Measurements from ENCODE around the gene P2RY8.
"Not testable (repeated sequence)": the region's sequence is repeated elsewhere in the genome, so short reads cannot be mapped to it uniquely, and the experiment has no call there.

The P2RY8 gene

GRCh38 chrX:1542994-1543725 is 6.2 kb upstream of the P2RY8 start:
- no peak for DNase-seq

- DNase-seq = not testable (repeated sequence)
These were observed 2.2 kb upstream of the P2RY8 start for GRCh38 chrX:1539146-1539545.

GRCh38 chrX:1537716-1538090 is 718 bp upstream of the P2RY8 start:
- DNase-seq = not testable (repeated sequence)

- no peak for DNase-seq
These were observed 314 bp downstream of the P2RY8 start for GRCh38 chrX:1536712-1537030.

GRCh38 chrX:1535241-1536041 is 1.5 kb downstream of the P2RY8 start:
- no peak for DNase-seq

GRCh38 chrX:1534301-1535168 is 2.5 kb downstream of the P2RY8 start:
- no peak for DNase-seq

- DNase-seq = no peak
These were observed 3.9 kb downstream of the P2RY8 start for GRCh38 chrX:1533058-1533457.

GRCh38 chrX:1531096-1531890 is 5.7 kb downstream of the P2RY8 start:
- no peak for DNase-seq

- DNase-seq = no peak
These were observed 7.2 kb downstream of the P2RY8 start for GRCh38 chrX:1529756-1530155.

- no peak for DNase-seq
These were observed 7.7 kb downstream of the P2RY8 start for GRCh38 chrX:1529328-1529727.

GRCh38 chrX:1528884-1529203 is 8.1 kb downstream of the P2RY8 start:
- DNase-seq = no peak

GRCh38 chrX:1528186-1528883 is 8.7 kb downstream of the P2RY8 start:
- no peak for DNase-seq

GRCh38 chrX:1527457-1527856 is 9.5 kb downstream of the P2RY8 start:
- no peak for DNase-seq

GRCh38 chrX:1526565-1526964 is 10.4 kb downstream of the P2RY8 start:
- DNase-seq = no peak

- no peak for DNase-seq
These were observed 11.2 kb downstream of the P2RY8 start for GRCh38 chrX:1525583-1526355.

- DNase-seq = no peak
These were observed 12.0 kb downstream of the P2RY8 start for GRCh38 chrX:1524874-1525582.

- not testable (repeated sequence) for DNase-seq
These were observed 14.1 kb downstream of the P2RY8 start for GRCh38 chrX:1522905-1523304.

GRCh38 chrX:1521459-1521956 is 15.5 kb downstream of the P2RY8 start:
- DNase-seq = no peak

- no peak for DNase-seq
These were observed 16.6 kb downstream of the P2RY8 start for GRCh38 chrX:1520350-1520749.

- DNase-seq = no peak
These were observed 17.9 kb downstream of the P2RY8 start for GRCh38 chrX:1519022-1519497.
